HuH-7.5 (cell line): ENCODE results near the gene CAMKK2.

Source experiments
- DNase-seq: peaks from one replicate; pipeline ENCODE4 v3.0.0; 2011; ENCODE audit warnings: low spot score

CAMKK2 gene

GRCh38 chr12:121191151-121191550 is 105.4 kb downstream of the CAMKK2 start:
- DNase-seq = no peak

- no peak for DNase-seq
These were observed 105.9 kb downstream of the CAMKK2 start for GRCh38 chr12:121190523-121191031.

GRCh38 chr12:121189619-121190155 is 106.8 kb downstream of the CAMKK2 start:
- DNase-seq = no peak

GRCh38 chr12:121189131-121189530 is 107.4 kb downstream of the CAMKK2 start:
- DNase-seq = no peak

GRCh38 chr12:121188227-121188626 is 108.3 kb downstream of the CAMKK2 start:
- no peak for DNase-seq
